GM21528 (cell line): Measurements from ENCODE around the gene RNF169.
A peak's percentile ranks its signal among the peaks of the same experiment; 100 is the strongest.

Experiments
- ATAC-seq: cut with Tn5 transposase; IDR thresholded peaks from one replicate; pipeline ENCODE4 v1.9.1; 2021; ENCODE audit warnings: mild to moderate bottlenecking, moderate library complexity; ENCODE audit not compliant: unreplicated experiment, low FRiP score

RNF169 gene, protein sequence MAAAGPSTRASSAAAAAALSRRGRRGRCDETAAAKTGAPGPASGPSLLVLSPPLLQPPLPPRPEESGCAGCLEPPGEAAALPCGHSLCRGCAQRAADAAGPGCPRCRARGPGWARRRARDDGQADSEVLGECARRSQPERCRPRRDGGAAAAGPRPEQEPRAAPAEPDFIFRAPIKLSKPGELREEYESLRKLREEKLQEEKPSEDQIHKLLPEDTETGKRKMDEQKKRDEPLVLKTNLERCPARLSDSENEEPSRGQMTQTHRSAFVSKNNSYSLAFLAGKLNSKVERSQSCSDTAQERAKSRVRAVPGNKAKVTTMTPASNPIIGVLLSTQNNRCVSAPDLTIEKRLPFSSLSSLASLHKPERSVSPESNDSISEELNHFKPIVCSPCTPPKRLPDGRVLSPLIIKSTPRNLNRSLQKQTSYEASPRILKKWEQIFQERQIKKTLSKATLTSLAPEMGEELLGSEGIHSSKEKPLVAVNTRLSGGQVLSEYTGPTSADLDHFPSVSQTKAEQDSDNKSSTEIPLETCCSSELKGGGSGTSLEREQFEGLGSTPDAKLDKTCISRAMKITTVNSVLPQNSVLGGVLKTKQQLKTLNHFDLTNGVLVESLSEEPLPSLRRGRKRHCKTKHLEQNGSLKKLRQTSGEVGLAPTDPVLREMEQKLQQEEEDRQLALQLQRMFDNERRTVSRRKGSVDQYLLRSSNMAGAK

GRCh38 chr11:74748211-74749126 is at the start of gene RNF169:
Gene RNF169 (plus strand): TSS chr11:74748849. CDS start chr11:74748881, 32 bp downstream.
- peak; percentile 97 for ATAC-seq

- ATAC-seq, result no peak
Observed at GRCh38 chr11:74699615-74700396, 48.8 kb upstream of the RNF169 start.

GRCh38 chr11:74701351-74701750 is 47.3 kb upstream of the RNF169 start:
- ATAC-seq, result no peak

DNA sequence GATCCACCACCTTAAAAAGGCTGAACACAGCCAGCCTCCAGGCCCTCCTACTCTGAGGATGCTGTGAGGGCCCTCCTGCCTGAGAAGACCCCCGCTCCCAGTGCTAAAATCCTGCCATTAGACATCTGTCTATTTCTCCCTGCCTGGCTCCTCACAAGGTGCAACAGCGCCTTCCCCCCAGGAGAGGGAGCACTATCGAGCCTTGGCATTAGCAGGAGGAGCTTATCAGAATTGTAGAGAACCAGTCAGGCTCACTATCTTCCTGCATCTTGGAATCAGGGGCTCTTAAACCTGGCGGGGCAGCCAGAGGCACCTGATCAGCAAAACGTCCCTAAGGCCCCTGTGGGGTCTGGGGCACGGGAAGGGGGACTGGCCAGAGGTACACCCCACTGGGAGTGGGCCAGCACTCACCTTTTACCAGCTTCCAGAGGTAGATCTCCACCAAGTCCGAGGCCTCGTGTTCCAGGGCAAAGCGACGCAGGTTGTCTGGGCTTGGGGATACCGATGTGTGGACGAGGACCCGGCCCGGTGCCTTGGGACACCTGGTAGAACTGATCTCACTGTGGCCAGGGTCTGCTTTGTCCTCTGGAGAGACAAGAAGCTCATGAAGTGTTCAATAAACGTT is 46.2 kb upstream of the RNF169 start:
- ATAC-seq, result peak; percentile 54

GRCh38 chr11:74703211-74703610 is 45.4 kb upstream of the RNF169 start:
- no peak for ATAC-seq

GRCh38 chr11:74707182-74707581 is 41.5 kb upstream of the RNF169 start:
- no peak for ATAC-seq

GRCh38 chr11:74707602-74708510 is 40.8 kb upstream of the RNF169 start:
- ATAC-seq, result no peak

- no peak for ATAC-seq
Observed at GRCh38 chr11:74709175-74709574, 39.5 kb upstream of the RNF169 start.

- no peak for ATAC-seq
Observed at GRCh38 chr11:74710281-74710938, 38.2 kb upstream of the RNF169 start.

- no peak for ATAC-seq
Observed at GRCh38 chr11:74713686-74714085, 35.0 kb upstream of the RNF169 start.

DNA sequence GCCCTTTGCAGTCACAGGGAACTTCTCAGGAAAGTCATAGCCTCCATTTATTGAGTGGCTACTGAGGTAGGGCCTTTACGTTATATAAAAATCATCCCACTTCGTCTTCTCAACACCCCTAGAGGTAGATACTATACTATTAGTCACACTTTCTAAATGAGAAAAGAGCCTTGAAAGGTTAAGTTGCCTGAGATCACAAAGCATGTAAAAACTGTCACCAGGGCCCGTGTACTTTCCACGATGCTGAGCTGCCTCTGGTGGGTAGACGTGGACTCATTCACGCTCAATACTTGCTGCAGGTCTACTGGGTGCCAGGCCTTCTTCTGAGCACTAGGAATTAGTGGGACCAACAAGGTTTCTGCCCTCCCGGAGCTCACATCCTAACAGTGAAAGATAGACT is 33.7 kb upstream of the RNF169 start:
- ATAC-seq, result no peak

- ATAC-seq, result no peak
Observed at GRCh38 chr11:74717221-74717969, 31.3 kb upstream of the RNF169 start.

DNA sequence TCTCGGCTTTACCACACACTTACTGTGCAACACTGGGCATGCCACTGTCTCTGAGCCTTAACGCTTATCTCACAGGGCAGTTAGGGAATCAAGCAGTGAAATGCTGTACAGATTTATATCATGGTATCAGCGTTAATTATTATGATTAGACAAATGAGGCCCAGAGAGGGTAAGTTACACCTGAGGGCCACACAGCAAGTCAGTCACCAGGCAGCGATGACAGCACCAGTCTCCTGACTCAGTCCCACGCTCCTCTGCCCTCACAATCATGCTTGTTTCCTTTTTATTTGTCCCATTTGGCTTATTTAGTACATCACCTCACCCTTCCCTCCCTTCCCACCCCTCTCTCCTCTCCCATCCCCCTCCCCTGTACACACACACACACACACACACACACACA is 29.6 kb upstream of the RNF169 start:
- ATAC-seq, result no peak

DNA sequence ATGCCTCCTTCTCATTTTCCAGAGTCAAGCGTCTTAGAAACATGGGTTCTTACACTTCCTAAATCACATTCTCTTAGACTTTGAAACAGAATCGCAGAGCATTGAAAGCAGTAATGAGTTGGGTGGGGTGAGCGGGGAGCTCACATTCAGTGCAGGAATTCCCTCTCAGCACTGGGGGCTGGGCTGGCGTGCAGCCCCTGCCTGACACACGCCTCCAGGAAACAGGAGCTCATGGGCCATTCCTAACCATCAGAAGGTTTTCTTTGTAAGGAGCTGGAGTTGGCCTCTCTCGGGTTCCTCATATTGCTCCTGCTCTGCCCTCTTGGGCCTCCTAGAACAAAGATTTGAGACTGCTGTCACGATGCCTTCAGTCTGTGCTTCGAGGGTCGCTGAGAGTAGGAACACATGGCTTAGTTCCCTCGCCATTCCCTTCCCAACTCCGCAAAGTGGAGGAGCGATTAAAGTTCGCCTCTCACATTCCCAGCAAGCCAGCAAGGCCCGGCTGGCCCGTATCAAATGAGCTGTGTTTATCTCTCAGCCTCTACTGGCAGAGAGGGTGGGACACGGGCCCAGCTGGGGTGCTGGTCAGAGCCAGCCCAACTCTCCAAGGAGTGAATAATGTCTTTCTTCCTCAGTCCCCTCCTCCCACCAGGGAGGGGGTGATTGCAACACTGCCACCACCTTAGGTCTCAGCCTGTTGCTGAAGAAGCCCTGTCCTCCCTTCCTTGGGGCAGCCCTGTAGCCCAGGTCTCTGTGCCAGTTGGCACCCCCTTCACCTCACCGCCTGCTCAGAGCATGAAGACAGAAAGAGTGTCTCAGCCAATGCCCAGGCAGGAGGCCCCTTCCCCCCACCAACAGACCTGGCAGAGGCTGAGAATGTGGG is 27.8 kb upstream of the RNF169 start:
- no peak for ATAC-seq

- ATAC-seq, result no peak
Observed at GRCh38 chr11:74721479-74721835, 27.2 kb upstream of the RNF169 start.

DNA sequence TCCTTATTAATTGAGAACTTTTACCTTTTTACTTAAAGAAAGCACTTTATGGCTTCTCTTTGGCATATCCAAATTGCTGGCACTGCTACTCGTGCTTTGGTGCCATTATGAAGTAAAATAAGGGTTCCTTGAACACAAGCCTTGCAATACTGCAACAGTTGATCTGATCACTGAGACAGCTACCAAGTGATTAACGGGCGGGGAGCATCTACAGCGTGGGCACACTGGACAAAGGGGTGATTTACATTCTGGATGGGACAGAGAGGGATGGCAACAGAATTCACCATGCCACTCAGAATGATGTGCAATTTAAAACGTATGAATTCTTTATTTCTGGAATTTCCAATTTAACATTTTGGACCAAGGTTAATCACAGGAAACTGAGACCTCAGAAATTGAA is 25.1 kb upstream of the RNF169 start:
- no peak for ATAC-seq

- ATAC-seq, result no peak
Observed at GRCh38 chr11:74725701-74726100, 22.9 kb upstream of the RNF169 start.
